HCT116 (cell line): Measurements from ENCODE around the gene IQGAP2. TPM values are rescaled to one million over a fixed set of nuclear protein-coding genes. Genes with fewer than 3 reads are reported as not detected.

Experiments
- ATAC-seq: fragments of 200-7000 bp; cut with Tn5 transposase; 2 replicates; pipeline ENCODE4 v1.9.1; 2020; ENCODE audit warnings: mild to moderate bottlenecking, moderate library complexity
- BruUV-seq: library from RNA; stranded (reverse); fragments of 400-500 nt; replicated peaks from 2 replicates; lab custom pipeline; 2021; lab: Mats Ljungman, UMichigan
- CTCF ChIA-PET: fragments of 300-600 bp; sonication (Branson Sonifier 250); formaldehyde crosslinking; loops from one replicate; lab custom pipeline; 2021; ENCODE audit warnings: antibody characterized with exemption; lab: Charles Lee
- POLR2A ChIA-PET: fragments of 300-600, 350-600 bp; sonication (Branson Sonifier 250); formaldehyde crosslinking; loops from one replicate; lab custom pipeline; 2021; ENCODE audit warnings: antibody characterized with exemption; lab: Charles Lee
- RAD21 ChIA-PET, 2 experiments: fragments of 300-600 bp; sonication (Branson Sonifier 250); formaldehyde crosslinking; loops; one replicate each; lab custom pipeline; 2023; ENCODE audit warnings: low total read pairs in 2 of 2; ENCODE audit not compliant: uncharacterized antibody in 2 of 2, unreplicated experiment in 2 of 2, low non-redundant PET in 1 of 2; lab: Charles Lee
- DNase-seq: peaks from one replicate; pipeline ENCODE4 v3.0.0-alpha.2; 2010; ENCODE audit warnings: low read depth, low spot score
- H2AFZ ChIP-seq: fragments of 200-600 bp; shearing (Covaris generic), sonication (generic); 2 replicates; pipeline ENCODE4 v1.6.1; 2017; ENCODE audit warnings: low read depth, mixed run types, mixed read lengths, antibody characterized with exemption, low read length; ENCODE audit not compliant: poor library complexity, severe bottlenecking
- H3K27ac ChIP-seq: 2 replicates; pipeline ENCODE4 v1.5.1; 2012; ENCODE audit warnings: low read depth, low read length
- H3K27me3 ChIP-seq: fragments of 200-600 bp; sonication (generic); 2 replicates; pipeline ENCODE4 v1.6.1; 2016; ENCODE audit warnings: mixed run types, low read length, mixed read lengths; ENCODE audit not compliant: insufficient read depth
- H3K36me3 ChIP-seq, 2 experiments: fragments of 200-500 bp in 1 of 2; fragments of 200-600 bp in 1 of 2; sonication (Bioruptor generic) in 1 of 2; sonication (generic) in 1 of 2; 2 replicates each; pipeline versions ENCODE4 v1.5.1 to v1.6.1; 2014 to 2016; ENCODE audit warnings: low read length in 2 of 2, inconsistent platforms in 1 of 2, mixed read lengths in 1 of 2, mixed run types in 1 of 2; ENCODE audit not compliant: insufficient read depth in 2 of 2, control insufficient read depth in 1 of 2
- H3K4me1 ChIP-seq, 2 experiments: fragments of 200-600 bp in 1 of 2; sonication (generic) in 1 of 2; 2 replicates each; pipeline versions ENCODE4 v1.5.1 to v1.6.1; 2012 to 2017; ENCODE audit warnings: low read length in 2 of 2, inconsistent platforms in 1 of 2, mild to moderate bottlenecking in 1 of 2, mixed read lengths in 1 of 2, mixed run types in 1 of 2, moderate library complexity in 1 of 2; ENCODE audit not compliant: insufficient read depth in 2 of 2, control insufficient read depth in 1 of 2
- H3K4me2 ChIP-seq: fragments of 200-600 bp; sonication (generic); 2 replicates; pipeline ENCODE4 v1.6.1; 2017; ENCODE audit warnings: mixed run types, low read length, mixed read lengths
- H3K4me3 ChIP-seq, 2 experiments: fragments of 200-600 bp in 1 of 2; sonication (generic) in 1 of 2; replicated peaks in 1 of 2; 2 replicates each; pipeline ENCODE4 v1.5.1; 2011 to 2016; ENCODE audit warnings: low read length in 2 of 2, control low read depth in 1 of 2, low read depth in 1 of 2, mild to moderate bottlenecking in 1 of 2, mixed read lengths in 1 of 2, mixed run types in 1 of 2
- H3K79me2 ChIP-seq: fragments of 200-600 bp; sonication (generic); 2 replicates; pipeline ENCODE4 v1.6.1; 2017; ENCODE audit warnings: mild to moderate bottlenecking, mixed run types, low read length, moderate library complexity, mixed read lengths; ENCODE audit not compliant: insufficient read depth
- H3K9ac ChIP-seq: fragments of 200-600 bp; sonication (generic); 2 replicates; pipeline ENCODE4 v1.6.1; 2016; ENCODE audit warnings: low read length, mixed read lengths
- H3K9me2 ChIP-seq: fragments of 200-600 bp; sonication (generic), shearing (Covaris generic); 2 replicates; pipeline ENCODE4 v1.6.1; 2017; ENCODE audit warnings: mixed run types, mild to moderate bottlenecking, moderate library complexity; ENCODE audit not compliant: insufficient read depth
- H3K9me3 ChIP-seq, 2 experiments: fragments of 200-500 bp in 1 of 2; fragments of 200-600 bp in 1 of 2; sonication (Bioruptor generic) in 1 of 2; sonication (generic) in 1 of 2; 2 replicates each; pipeline ENCODE4 v1.6.1; 2014 to 2017; ENCODE audit warnings: low read length in 2 of 2, mixed read lengths in 2 of 2, inconsistent platforms in 1 of 2, low read depth in 1 of 2, mild to moderate bottlenecking in 1 of 2, mixed run types in 1 of 2, moderate library complexity in 1 of 2; ENCODE audit not compliant: control insufficient read depth in 1 of 2, insufficient read depth in 1 of 2
- H4K20me1 ChIP-seq: fragments of 200-600 bp; sonication (generic), shearing (Covaris generic); 2 replicates; pipeline ENCODE4 v1.6.1; 2017; ENCODE audit warnings: mixed run types, mild to moderate bottlenecking, moderate library complexity; ENCODE audit not compliant: insufficient read depth
- CBX3 ChIP-seq: IDR thresholded peaks from 2 replicates; pipeline ENCODE4 v1.6.1; 2012; ENCODE audit warnings: low read depth
- EGR1 ChIP-seq: IDR thresholded peaks from 2 replicates; pipeline ENCODE4 v1.6.1; 2012; ENCODE audit warnings: low read depth
- ELF1 ChIP-seq: IDR thresholded peaks from 2 replicates; pipeline ENCODE4 v1.6.1; 2012; ENCODE audit warnings: low read depth, borderline replicate concordance
- EZH2phosphoT487 ChIP-seq: fragments of 200-600 bp; IDR thresholded peaks from 2 replicates; pipeline ENCODE4 v1.6.1; 2018; ENCODE audit warnings: antibody characterized with exemption, borderline replicate concordance
- MAX ChIP-seq: IDR thresholded peaks from 2 replicates; pipeline ENCODE4 v1.6.1; 2012
- RAD21 ChIP-seq: IDR thresholded peaks from 2 replicates; pipeline ENCODE4 v1.6.1; 2012; ENCODE audit warnings: low read depth, mild to moderate bottlenecking
- SIN3A ChIP-seq: IDR thresholded peaks from 2 replicates; pipeline ENCODE4 v1.6.1; 2012; ENCODE audit warnings: low read depth
- SRF ChIP-seq: IDR thresholded peaks from 2 replicates; pipeline ENCODE4 v1.6.1; 2012; ENCODE audit warnings: low read depth
- ZFX ChIP-seq: fragments of 450-650 bp; IDR thresholded peaks from 2 replicates; pipeline ENCODE4 v1.6.1; 2017
- ZNF274 ChIP-seq: fragments of 200-500 bp; sonication (Bioruptor generic); IDR thresholded peaks from 2 replicates; pipeline ENCODE4 v1.6.1; 2014; ENCODE audit warnings: mild to moderate bottlenecking, low read depth, low read length, inconsistent platforms
- intact Hi-C: fragments of 100-400 bp; cut with micrococcal nuclease; formaldehyde crosslinking; loops from 2 replicates; pipeline ENCODE4 v1.10.0; 2022
- total RNA-seq: library from RNA; stranded (reverse); gene quantifications from one replicate; pipeline ENCODE4 v1.2.1, GENCODE V29; 2021; ENCODE audit not compliant: unreplicated experiment
- TF ChIP-seq, protein P1 (sequence below), 3 experiments: fragments of 200-600 bp in 1 of 3; sonication (generic) in 1 of 3; IDR thresholded peaks in 2 of 3; conservative IDR thresholded peaks in 1 of 3; 2 replicates each; pipeline ENCODE4 v1.5.1; 2012 to 2017; ENCODE audit warnings: low read depth in 2 of 3, low read length in 2 of 3, antibody characterized with exemption in 1 of 3, borderline replicate concordance in 1 of 3, control low read depth in 1 of 3, mild to moderate bottlenecking in 1 of 3, mixed read lengths in 1 of 3, mixed run types in 1 of 3, moderate library complexity in 1 of 3; ENCODE audit not compliant: insufficient read depth in 1 of 3
- TF ChIP-seq, protein P2 (sequence below): IDR thresholded peaks from 2 replicates; pipeline ENCODE4 v1.6.1; 2012; ENCODE audit warnings: low read depth
- TF ChIP-seq, protein P3 (sequence below): IDR thresholded peaks from 2 replicates; pipeline ENCODE4 v1.6.1; 2011; ENCODE audit warnings: mild to moderate bottlenecking, low read length, moderate library complexity; ENCODE audit not compliant: insufficient replicate concordance; ENCODE audit errors: extremely low read depth

IQGAP2 gene
- total RNA-seq, 1 experiment from 2014 or later, result 2.0 TPM

DNA sequence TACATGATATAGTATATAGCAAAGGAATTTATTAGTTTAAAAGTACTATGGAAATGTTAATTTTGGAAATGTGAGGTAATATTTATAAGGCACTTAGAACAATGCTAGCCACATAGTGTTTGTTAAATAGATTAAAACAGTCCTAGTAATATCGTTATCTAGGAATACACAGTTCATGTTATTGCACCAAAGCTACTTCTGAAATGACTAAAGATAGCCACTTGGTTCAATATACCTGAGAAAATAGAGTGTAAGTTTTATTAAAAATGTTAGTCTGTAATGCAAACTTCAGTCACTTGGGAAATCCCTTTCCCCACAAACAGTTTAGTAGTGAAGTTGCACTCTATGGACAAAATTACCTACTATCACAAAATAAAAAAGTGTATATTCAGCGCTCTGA is 297.5 kb downstream of the IQGAP2 start:
- Histone ChIP-seq H2AFZ (no peak overlapping the region), H3K4me3 (no peak overlapping the region), H4K20me1 (no peaks in the 10 kb centered on the region), H3K79me2 (no peaks in the 10 kb centered on the region), H3K9me3 (no peaks in the 10 kb centered on the region), H3K27me3 (no peaks in the 10 kb centered on the region), H3K36me3 (no peaks in the 10 kb centered on the region), H3K27ac (no peak overlapping the region), H3K9me2 (no peaks in the 10 kb centered on the region), H3K9ac (no peak overlapping the region), H3K4me2 (no peak overlapping the region), H3K4me1 (no peaks in the 10 kb centered on the region)
- no TSS peak for BruUV-seq
- CTCF ChIA-PET, result no interaction called here
- TF ChIP-seq, protein P1, sequence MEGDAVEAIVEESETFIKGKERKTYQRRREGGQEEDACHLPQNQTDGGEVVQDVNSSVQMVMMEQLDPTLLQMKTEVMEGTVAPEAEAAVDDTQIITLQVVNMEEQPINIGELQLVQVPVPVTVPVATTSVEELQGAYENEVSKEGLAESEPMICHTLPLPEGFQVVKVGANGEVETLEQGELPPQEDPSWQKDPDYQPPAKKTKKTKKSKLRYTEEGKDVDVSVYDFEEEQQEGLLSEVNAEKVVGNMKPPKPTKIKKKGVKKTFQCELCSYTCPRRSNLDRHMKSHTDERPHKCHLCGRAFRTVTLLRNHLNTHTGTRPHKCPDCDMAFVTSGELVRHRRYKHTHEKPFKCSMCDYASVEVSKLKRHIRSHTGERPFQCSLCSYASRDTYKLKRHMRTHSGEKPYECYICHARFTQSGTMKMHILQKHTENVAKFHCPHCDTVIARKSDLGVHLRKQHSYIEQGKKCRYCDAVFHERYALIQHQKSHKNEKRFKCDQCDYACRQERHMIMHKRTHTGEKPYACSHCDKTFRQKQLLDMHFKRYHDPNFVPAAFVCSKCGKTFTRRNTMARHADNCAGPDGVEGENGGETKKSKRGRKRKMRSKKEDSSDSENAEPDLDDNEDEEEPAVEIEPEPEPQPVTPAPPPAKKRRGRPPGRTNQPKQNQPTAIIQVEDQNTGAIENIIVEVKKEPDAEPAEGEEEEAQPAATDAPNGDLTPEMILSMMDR (IDR thresholded peaks at IDR 0.05 in 2 of 3, conservative IDR thresholded peaks at IDR 0.05 in 1 of 3; ENCODE audit: borderline replicate concordance in 1 of 3, insufficient read depth in 1 of 3, low read depth in 2 of 3, low read length in 2 of 3), result no peak
- TF ChIP-seq, protein P2, sequence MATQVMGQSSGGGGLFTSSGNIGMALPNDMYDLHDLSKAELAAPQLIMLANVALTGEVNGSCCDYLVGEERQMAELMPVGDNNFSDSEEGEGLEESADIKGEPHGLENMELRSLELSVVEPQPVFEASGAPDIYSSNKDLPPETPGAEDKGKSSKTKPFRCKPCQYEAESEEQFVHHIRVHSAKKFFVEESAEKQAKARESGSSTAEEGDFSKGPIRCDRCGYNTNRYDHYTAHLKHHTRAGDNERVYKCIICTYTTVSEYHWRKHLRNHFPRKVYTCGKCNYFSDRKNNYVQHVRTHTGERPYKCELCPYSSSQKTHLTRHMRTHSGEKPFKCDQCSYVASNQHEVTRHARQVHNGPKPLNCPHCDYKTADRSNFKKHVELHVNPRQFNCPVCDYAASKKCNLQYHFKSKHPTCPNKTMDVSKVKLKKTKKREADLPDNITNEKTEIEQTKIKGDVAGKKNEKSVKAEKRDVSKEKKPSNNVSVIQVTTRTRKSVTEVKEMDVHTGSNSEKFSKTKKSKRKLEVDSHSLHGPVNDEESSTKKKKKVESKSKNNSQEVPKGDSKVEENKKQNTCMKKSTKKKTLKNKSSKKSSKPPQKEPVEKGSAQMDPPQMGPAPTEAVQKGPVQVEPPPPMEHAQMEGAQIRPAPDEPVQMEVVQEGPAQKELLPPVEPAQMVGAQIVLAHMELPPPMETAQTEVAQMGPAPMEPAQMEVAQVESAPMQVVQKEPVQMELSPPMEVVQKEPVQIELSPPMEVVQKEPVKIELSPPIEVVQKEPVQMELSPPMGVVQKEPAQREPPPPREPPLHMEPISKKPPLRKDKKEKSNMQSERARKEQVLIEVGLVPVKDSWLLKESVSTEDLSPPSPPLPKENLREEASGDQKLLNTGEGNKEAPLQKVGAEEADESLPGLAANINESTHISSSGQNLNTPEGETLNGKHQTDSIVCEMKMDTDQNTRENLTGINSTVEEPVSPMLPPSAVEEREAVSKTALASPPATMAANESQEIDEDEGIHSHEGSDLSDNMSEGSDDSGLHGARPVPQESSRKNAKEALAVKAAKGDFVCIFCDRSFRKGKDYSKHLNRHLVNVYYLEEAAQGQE, result no peak
- no peak for TF ChIP-seq EGR1
- TF ChIP-seq, protein P3, sequence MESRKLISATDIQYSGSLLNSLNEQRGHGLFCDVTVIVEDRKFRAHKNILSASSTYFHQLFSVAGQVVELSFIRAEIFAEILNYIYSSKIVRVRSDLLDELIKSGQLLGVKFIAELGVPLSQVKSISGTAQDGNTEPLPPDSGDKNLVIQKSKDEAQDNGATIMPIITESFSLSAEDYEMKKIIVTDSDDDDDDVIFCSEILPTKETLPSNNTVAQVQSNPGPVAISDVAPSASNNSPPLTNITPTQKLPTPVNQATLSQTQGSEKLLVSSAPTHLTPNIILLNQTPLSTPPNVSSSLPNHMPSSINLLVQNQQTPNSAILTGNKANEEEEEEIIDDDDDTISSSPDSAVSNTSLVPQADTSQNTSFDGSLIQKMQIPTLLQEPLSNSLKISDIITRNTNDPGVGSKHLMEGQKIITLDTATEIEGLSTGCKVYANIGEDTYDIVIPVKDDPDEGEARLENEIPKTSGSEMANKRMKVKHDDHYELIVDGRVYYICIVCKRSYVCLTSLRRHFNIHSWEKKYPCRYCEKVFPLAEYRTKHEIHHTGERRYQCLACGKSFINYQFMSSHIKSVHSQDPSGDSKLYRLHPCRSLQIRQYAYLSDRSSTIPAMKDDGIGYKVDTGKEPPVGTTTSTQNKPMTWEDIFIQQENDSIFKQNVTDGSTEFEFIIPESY, result no peak
- no peak for TF ChIP-seq ZNF274
- TF ChIP-seq MAX, result no peak
- no peak for TF ChIP-seq EZH2phosphoT487
- no peak for TF ChIP-seq SIN3A
- TF ChIP-seq CBX3, result no peak
- TF ChIP-seq ELF1, result no peak
- no peak for TF ChIP-seq SRF
- TF ChIP-seq RAD21, result no peak
- TF ChIP-seq ZFX, result no peak
- intact Hi-C loops, result no loop called here
- DNase-seq (no peak), ATAC-seq (no peak)
- RAD21 ChIA-PET, result no interaction called here
- POLR2A ChIA-PET, result no interaction called here
